CD4-positive, alpha-beta T cell treated with Interleukin-21 for 1 hour (primary cell): ENCODE data around the gene CCDC87.
"Not testable (repeated sequence)": the region's sequence is repeated elsewhere in the genome, so short reads cannot be mapped to it uniquely, and the experiment has no call there.

Source experiments
- DNase-seq: peaks from one replicate; pipeline ENCODE4 v3.0.0-alpha.2; 2020

Gene CCDC87

GRCh38 chr11:66592457-66593302 is at the start of gene CCDC87, which contains the start of gene CCS:
CCDC87 (minus strand) TSS chr11:66593063; CDS start chr11:66593015, 48 bp downstream.
CCS (plus strand) TSS chr11:66593185; CDS start chr11:66593262, 77 bp downstream.
- DNase-seq: peak; percentile 99

- DNase-seq: no peak
Observed at GRCh38 chr11:66641834-66642233, 49.0 kb upstream of the CCDC87 start.

GRCh38 chr11:66639814-66640340 is 47.0 kb upstream of the CCDC87 start:
- not testable (repeated sequence) for DNase-seq

- DNase-seq: peak; percentile 65
Observed at GRCh38 chr11:66639066-66639813, 46.4 kb upstream of the CCDC87 start.

GRCh38 chr11:66638177-66639065 is 45.6 kb upstream of the CCDC87 start, which contains the start of gene RBM4:
RBM4 (plus strand) TSS chr11:66638703; CDS start chr11:66639712, 1,009 bp downstream.
- peak; percentile 99 for DNase-seq

GRCh38 chr11:66637557-66638176 is 44.8 kb upstream of the CCDC87 start:
- DNase-seq: no peak

- DNase-seq: no peak
Observed at GRCh38 chr11:66636411-66636810, 43.5 kb upstream of the CCDC87 start.

- no peak for DNase-seq
Observed at GRCh38 chr11:66632952-66633351, 40.1 kb upstream of the CCDC87 start.

- DNase-seq: no peak
Observed at GRCh38 chr11:66631883-66632282, 39.0 kb upstream of the CCDC87 start.

GRCh38 chr11:66629356-66629755 is 36.5 kb upstream of the CCDC87 start:
- no peak for DNase-seq

- DNase-seq: no peak
Observed at GRCh38 chr11:66628061-66628603, 35.3 kb upstream of the CCDC87 start.

- DNase-seq: no peak
Observed at GRCh38 chr11:66626926-66627325, 34.1 kb upstream of the CCDC87 start.

GRCh38 chr11:66626382-66626781 is 33.5 kb upstream of the CCDC87 start:
- DNase-seq: no peak

GRCh38 chr11:66625752-66626149 is 32.9 kb upstream of the CCDC87 start:
- DNase-seq: no peak

GRCh38 chr11:66625041-66625751 is 32.3 kb upstream of the CCDC87 start:
- no peak for DNase-seq

- no peak for DNase-seq
Observed at GRCh38 chr11:66624450-66624849, 31.6 kb upstream of the CCDC87 start.

GRCh38 chr11:66619080-66619554 is 26.3 kb upstream of the CCDC87 start:
- DNase-seq: peak; percentile 86

- DNase-seq: peak; percentile 62
Observed at GRCh38 chr11:66617155-66617834, 24.4 kb upstream of the CCDC87 start.

- peak; percentile 99 for DNase-seq
Observed at GRCh38 chr11:66616379-66617154, 23.7 kb upstream of the CCDC87 start, which contains the start of gene RBM14. RBM14 (plus strand) TSS chr11:66616630; CDS start chr11:66616721, 91 bp downstream.
